Fibroblast of lung (primary cell): ENCODE data around the gene WDFY3. TPM values are rescaled to one million over a fixed set of nuclear protein-coding genes. Genes with fewer than 3 reads are reported as not detected.

Experiments used
- DNase-seq, 2 donors: peaks; one replicate each; pipeline versions ENCODE4 v3.0.0 to v3.0.0-alpha.2; 2010; ENCODE audit warnings: low read depth in 2 of 2
- H2AFZ ChIP-seq: 2 replicates; pipeline ENCODE4 v1.5.1; 2012; ENCODE audit warnings: low read length, control low read depth, inconsistent platforms
- H3K27ac ChIP-seq: 2 replicates; pipeline ENCODE4 v1.5.1; 2011; ENCODE audit warnings: low read length, control low read depth; ENCODE audit not compliant: insufficient read depth
- H3K27me3 ChIP-seq: 2 replicates; pipeline ENCODE4 v1.5.1; 2011; ENCODE audit warnings: mild to moderate bottlenecking, low read length; ENCODE audit not compliant: control insufficient read depth, insufficient read depth
- H3K36me3 ChIP-seq: 2 replicates; pipeline ENCODE4 v1.5.1; 2011; ENCODE audit warnings: low read length; ENCODE audit not compliant: control insufficient read depth, insufficient read depth
- H3K4me1 ChIP-seq: 2 replicates; pipeline ENCODE4 v1.5.1; 2011; ENCODE audit warnings: low read length; ENCODE audit not compliant: control insufficient read depth, insufficient read depth; ENCODE audit errors: extremely low read depth
- H3K4me2 ChIP-seq: 2 replicates; pipeline ENCODE4 v1.5.1; 2011; ENCODE audit warnings: low read length, control low read depth; ENCODE audit not compliant: insufficient read depth; ENCODE audit errors: extremely low read depth
- H3K4me3 ChIP-seq, 4 experiments: fragments of 200-600 bp in 1 of 4; sonication (generic) in 1 of 4; replicated peaks in 1 of 4; 2 replicates each; pipeline ENCODE4 v1.5.1; 2011 to 2016; ENCODE audit warnings: low read length in 4 of 4, low read depth in 3 of 4, mild to moderate bottlenecking in 3 of 4, control low read depth in 2 of 4, inconsistent platforms in 1 of 4, mixed read lengths in 1 of 4; ENCODE audit not compliant: insufficient read depth in 1 of 4; ENCODE audit errors: control extremely low read depth in 1 of 4
- H3K79me2 ChIP-seq: 2 replicates; pipeline ENCODE4 v1.5.1; 2012; ENCODE audit warnings: mild to moderate bottlenecking, low read length, inconsistent platforms; ENCODE audit not compliant: control insufficient read depth, insufficient read depth
- H3K9ac ChIP-seq: 2 replicates; pipeline ENCODE4 v1.5.1; 2011; ENCODE audit warnings: mild to moderate bottlenecking, low read length, control low read depth; ENCODE audit not compliant: insufficient read depth
- H3K9me3 ChIP-seq: 2 replicates; pipeline ENCODE4 v1.5.1; 2012; ENCODE audit warnings: low read depth, low read length; ENCODE audit not compliant: control insufficient read depth, insufficient read depth
- H4K20me1 ChIP-seq: 2 replicates; pipeline ENCODE4 v1.5.1; 2011; ENCODE audit warnings: low read length; ENCODE audit not compliant: control insufficient read depth, insufficient read depth; ENCODE audit errors: extremely low read depth
- EZH2 ChIP-seq: IDR thresholded peaks from 2 replicates; pipeline ENCODE4 v1.5.1; 2012; ENCODE audit warnings: low read length, control low read depth, mild to moderate bottlenecking; ENCODE audit errors: missing control alignments
- polyA plus RNA-seq, 2 donors: library from polyadenylated mRNA; depleted of rRNA in 1 of 2; stranded (reverse) in 1 of 2; unstranded in 1 of 2; fragments of >200 nt; gene quantifications; 2 replicates each; pipeline ENCODE4 v1.2.1, GENCODE V29; 2011 to 2012; ENCODE audit warnings: missing spikeins in 1 of 2
- total RNA-seq: library from RNA; depleted of rRNA; stranded (reverse); fragments of >200 nt; gene quantifications from 2 replicates; pipeline ENCODE4 v1.2.1, GENCODE V29; 2014
- TF ChIP-seq, protein P1 (sequence below), 2 donors: IDR thresholded peaks in 1 of 2; conservative IDR thresholded peaks in 1 of 2; 1 replicate in 1 of 2; 2 replicates in 1 of 2; pipeline ENCODE4 v1.5.1; 2011 to 2012; ENCODE audit warnings: low read length in 2 of 2, control low read depth in 1 of 2, inconsistent platforms in 1 of 2, low read depth in 1 of 2, mild to moderate bottlenecking in 1 of 2

Gene WDFY3
- total and polyA plus RNA-seq, 2 donors (not counting 1 experiment from before 2014, with no cell fraction given), result 26.8 to 88.8 TPM

DNA sequence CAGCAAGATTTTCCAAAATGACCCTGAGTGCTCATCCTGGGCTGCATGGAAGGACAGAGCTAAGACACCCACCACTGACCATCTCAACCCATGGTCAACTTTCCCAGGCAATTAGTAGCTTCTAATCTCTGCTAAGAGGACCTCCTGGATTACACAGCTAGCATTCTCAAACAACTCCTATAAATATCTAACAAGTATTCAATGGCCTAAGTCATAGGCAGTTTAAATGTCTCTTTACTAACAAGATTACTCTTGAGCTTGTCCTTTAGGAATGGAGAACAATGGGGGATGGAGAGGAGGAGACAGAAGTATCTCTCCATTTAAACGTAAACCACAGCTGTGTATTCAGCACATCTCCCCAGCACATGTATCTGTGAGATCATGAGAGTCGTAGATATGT lies 118.1 kb downstream of the WDFY3 start:
- Histone ChIP-seq H3K9me3 (no peaks in the 10 kb centered on the region), H3K4me3 (no peak overlapping the region), H2AFZ (no peak overlapping the region), H3K27ac (no peak overlapping the region), H3K27me3 (no peaks in the 10 kb centered on the region), H4K20me1 (no peaks in the 10 kb centered on the region), H3K4me1 (no peaks in the 10 kb centered on the region), H3K9ac (no peak overlapping the region), H3K79me2 (no peaks in the 10 kb centered on the region), H3K4me2 (no peak overlapping the region), H3K36me3 (peaks cover 3% of the 10 kb centered on the region)
- DNase-seq, result no peak
- no peak for TF ChIP-seq EZH2
- TF ChIP-seq, protein P1, sequence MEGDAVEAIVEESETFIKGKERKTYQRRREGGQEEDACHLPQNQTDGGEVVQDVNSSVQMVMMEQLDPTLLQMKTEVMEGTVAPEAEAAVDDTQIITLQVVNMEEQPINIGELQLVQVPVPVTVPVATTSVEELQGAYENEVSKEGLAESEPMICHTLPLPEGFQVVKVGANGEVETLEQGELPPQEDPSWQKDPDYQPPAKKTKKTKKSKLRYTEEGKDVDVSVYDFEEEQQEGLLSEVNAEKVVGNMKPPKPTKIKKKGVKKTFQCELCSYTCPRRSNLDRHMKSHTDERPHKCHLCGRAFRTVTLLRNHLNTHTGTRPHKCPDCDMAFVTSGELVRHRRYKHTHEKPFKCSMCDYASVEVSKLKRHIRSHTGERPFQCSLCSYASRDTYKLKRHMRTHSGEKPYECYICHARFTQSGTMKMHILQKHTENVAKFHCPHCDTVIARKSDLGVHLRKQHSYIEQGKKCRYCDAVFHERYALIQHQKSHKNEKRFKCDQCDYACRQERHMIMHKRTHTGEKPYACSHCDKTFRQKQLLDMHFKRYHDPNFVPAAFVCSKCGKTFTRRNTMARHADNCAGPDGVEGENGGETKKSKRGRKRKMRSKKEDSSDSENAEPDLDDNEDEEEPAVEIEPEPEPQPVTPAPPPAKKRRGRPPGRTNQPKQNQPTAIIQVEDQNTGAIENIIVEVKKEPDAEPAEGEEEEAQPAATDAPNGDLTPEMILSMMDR (conservative IDR thresholded peaks at IDR 0.05 in 1 of 2, IDR thresholded peaks at IDR 0.05 in 1 of 2; ENCODE audit: low read depth in 1 of 2, low read length in 2 of 2), result no peak

DNA sequence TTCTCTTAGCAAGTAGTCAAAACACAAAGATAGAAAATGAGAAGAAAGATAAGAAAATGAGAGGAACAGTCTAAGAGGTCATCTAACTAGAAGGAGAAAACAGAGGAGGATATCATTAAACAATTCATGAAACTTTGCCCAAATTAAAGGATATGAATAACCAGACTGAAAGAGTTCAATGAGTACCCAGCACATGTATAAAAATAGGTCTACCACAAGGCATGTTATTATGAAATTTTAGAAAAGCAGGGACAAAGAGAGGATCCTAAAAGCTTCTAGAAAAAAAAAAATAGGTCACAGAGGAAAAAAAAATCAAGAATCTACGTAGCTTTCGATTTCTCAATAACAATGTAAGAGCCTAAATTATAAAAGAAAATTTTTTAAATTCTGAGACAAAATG lies 118.5 kb downstream of the WDFY3 start:
- no peak overlapping the region for H2AFZ ChIP-seq
- no peak overlapping the region for H3K4me3 ChIP-seq
- H3K79me2 ChIP-seq, result no peaks in the 10 kb centered on the region
- H4K20me1 ChIP-seq, result no peaks in the 10 kb centered on the region
- TF ChIP-seq EZH2, result no peak
- no peak overlapping the region for H3K9ac ChIP-seq
- DNase-seq, result no peak
- no peaks in the 10 kb centered on the region for H3K9me3 ChIP-seq
- H3K27me3 ChIP-seq, result no peaks in the 10 kb centered on the region
- H3K4me2 ChIP-seq, result no peak overlapping the region
- no peak overlapping the region for H3K27ac ChIP-seq
- H3K4me1 ChIP-seq, result no peaks in the 10 kb centered on the region
- H3K36me3 ChIP-seq, result peaks cover 3% of the 10 kb centered on the region

DNA sequence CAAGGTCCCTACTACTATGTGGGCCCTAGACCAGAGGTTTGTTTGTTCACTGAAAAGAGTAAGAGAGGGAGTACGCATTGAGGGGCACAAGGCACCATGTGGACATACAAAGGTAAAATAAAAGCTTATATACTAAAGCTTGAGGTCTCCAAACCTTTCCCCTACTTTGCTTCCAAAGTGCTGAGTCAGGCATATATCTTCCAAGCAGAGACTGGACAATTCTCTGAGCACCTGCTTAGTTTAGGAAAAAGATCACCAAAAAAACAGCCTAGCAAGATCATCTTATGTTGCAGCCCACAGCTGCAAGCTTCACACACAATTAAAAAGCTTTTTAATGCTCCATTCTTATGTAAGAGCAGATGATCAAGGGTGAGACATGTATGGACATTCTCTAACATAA lies 119.5 kb downstream of the WDFY3 start:
- H3K27me3 ChIP-seq, result no peaks in the 10 kb centered on the region
- no peak for DNase-seq
- TF ChIP-seq, protein P1 (conservative IDR thresholded peaks at IDR 0.05 in 1 of 2, IDR thresholded peaks at IDR 0.05 in 1 of 2; ENCODE audit: low read depth in 1 of 2, low read length in 2 of 2), result no peak
- TF ChIP-seq EZH2, result no peak
- H3K4me2 ChIP-seq, result no peak overlapping the region
- no peaks in the 10 kb centered on the region for H3K9me3 ChIP-seq
- H3K79me2 ChIP-seq, result no peaks in the 10 kb centered on the region
- no peaks in the 10 kb centered on the region for H4K20me1 ChIP-seq
- no peaks in the 10 kb centered on the region for H3K4me1 ChIP-seq
- no peak overlapping the region for H3K27ac ChIP-seq
- H3K9ac ChIP-seq, result no peak overlapping the region
- no peak overlapping the region for H2AFZ ChIP-seq
- H3K4me3 ChIP-seq, result no peak overlapping the region
- peaks cover 3% of the 10 kb centered on the region for H3K36me3 ChIP-seq
